ENCODE results near the gene DNAI2.

Gene DNAI2

GRCh38 chr17:74337834-74338500 is 63.9 kb downstream of the DNAI2 start:
- no peak for ATAC-seq
- TF ChIP-seq ZNF8 (CRISPR knock-in tag; IDR thresholded peaks at IDR 0.05) (no peak), ZNF565 (CRISPR knock-in tag; conservative IDR thresholded peaks at IDR 0.05; ENCODE audit: low read depth) (no peak), PPARA (CRISPR knock-in tag; IDR thresholded peaks at IDR 0.05; ENCODE audit: borderline replicate concordance) (no peak), POU6F1 (CRISPR knock-in tag; IDR thresholded peaks at IDR 0.05; ENCODE audit: borderline replicate concordance, low read depth) (no peak), ZC3H10 (CRISPR knock-in tag; IDR thresholded peaks at IDR 0.05) (no peak), OSR1 (CRISPR knock-in tag; IDR thresholded peaks at IDR 0.05) (no peak), TCF4 (CRISPR knock-in tag; IDR thresholded peaks at IDR 0.05; ENCODE audit: borderline replicate concordance) (no peak), ISL1 (CRISPR knock-in tag; IDR thresholded peaks at IDR 0.05) (no peak)

DNA sequence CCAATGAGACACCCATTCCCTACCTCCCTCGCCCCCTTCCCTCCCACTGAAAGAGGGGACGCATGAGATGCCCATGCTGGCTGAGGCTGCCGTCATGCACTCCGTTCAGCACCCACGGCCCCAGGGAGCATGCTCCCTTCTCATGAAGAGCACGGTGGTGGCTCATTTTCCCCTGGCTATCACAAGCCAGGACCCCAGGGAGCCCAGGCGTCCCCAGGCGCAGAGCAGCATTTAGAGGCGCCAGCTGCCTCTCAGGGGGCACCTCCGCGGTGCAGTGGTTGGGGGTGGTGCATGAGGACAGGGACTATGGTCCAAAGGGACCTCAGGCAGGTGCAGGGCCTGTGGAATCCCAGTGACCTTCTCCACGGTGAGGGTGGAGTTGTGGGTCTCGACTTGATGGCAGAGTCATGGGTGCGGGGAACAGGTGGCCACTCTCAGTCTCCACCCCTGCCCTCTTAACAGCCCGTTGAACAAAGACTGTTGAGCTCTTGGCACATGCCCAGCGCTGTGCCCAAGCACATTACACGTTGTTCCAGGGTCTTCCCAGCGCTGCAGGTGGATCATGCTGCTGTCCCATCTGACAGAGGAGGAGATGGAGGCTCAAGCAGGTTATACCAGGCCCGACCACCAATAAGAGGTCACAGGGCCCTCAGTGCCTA is 65.6 kb downstream of the DNAI2 start:
- TF ChIP-seq SNAI2 (CRISPR knock-in tag; IDR thresholded peaks at IDR 0.05) (no peak), OSR1 (CRISPR knock-in tag; IDR thresholded peaks at IDR 0.05) (no peak), ISL1 (CRISPR knock-in tag; IDR thresholded peaks at IDR 0.05) (no peak), TCF4 (CRISPR knock-in tag; IDR thresholded peaks at IDR 0.05; ENCODE audit: borderline replicate concordance) (no peak), CSDC2 (CRISPR knock-in tag; IDR thresholded peaks at IDR 0.05) (no peak), ZNF70 (CRISPR knock-in tag; IDR thresholded peaks at IDR 0.05) (no peak), ZFP30 (CRISPR knock-in tag; IDR thresholded peaks at IDR 0.05) (no peak), TOX (CRISPR knock-in tag; IDR thresholded peaks at IDR 0.05; ENCODE audit: borderline replicate concordance) (no peak), GLIS3 (CRISPR knock-in tag; IDR thresholded peaks at IDR 0.05) (no peak), ARNTL (CRISPR knock-in tag; IDR thresholded peaks at IDR 0.05; ENCODE audit: borderline replicate concordance, low read depth) (no peak), ZNF565 (CRISPR knock-in tag; conservative IDR thresholded peaks at IDR 0.05; ENCODE audit: low read depth) (no peak), ZNF8 (CRISPR knock-in tag; IDR thresholded peaks at IDR 0.05) (no peak), BACH2 (CRISPR knock-in tag; IDR thresholded peaks at IDR 0.05; ENCODE audit: borderline replicate concordance) (no peak)
- TF ChIP-seq, protein P1, sequence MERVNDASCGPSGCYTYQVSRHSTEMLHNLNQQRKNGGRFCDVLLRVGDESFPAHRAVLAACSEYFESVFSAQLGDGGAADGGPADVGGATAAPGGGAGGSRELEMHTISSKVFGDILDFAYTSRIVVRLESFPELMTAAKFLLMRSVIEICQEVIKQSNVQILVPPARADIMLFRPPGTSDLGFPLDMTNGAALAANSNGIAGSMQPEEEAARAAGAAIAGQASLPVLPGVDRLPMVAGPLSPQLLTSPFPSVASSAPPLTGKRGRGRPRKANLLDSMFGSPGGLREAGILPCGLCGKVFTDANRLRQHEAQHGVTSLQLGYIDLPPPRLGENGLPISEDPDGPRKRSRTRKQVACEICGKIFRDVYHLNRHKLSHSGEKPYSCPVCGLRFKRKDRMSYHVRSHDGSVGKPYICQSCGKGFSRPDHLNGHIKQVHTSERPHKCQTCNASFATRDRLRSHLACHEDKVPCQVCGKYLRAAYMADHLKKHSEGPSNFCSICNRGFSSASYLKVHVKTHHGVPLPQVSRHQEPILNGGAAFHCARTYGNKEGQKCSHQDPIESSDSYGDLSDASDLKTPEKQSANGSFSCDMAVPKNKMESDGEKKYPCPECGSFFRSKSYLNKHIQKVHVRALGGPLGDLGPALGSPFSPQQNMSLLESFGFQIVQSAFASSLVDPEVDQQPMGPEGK (CRISPR knock-in tag; IDR thresholded peaks at IDR 0.05; ENCODE audit: borderline replicate concordance): no peak
- TF ChIP-seq, protein P2, sequence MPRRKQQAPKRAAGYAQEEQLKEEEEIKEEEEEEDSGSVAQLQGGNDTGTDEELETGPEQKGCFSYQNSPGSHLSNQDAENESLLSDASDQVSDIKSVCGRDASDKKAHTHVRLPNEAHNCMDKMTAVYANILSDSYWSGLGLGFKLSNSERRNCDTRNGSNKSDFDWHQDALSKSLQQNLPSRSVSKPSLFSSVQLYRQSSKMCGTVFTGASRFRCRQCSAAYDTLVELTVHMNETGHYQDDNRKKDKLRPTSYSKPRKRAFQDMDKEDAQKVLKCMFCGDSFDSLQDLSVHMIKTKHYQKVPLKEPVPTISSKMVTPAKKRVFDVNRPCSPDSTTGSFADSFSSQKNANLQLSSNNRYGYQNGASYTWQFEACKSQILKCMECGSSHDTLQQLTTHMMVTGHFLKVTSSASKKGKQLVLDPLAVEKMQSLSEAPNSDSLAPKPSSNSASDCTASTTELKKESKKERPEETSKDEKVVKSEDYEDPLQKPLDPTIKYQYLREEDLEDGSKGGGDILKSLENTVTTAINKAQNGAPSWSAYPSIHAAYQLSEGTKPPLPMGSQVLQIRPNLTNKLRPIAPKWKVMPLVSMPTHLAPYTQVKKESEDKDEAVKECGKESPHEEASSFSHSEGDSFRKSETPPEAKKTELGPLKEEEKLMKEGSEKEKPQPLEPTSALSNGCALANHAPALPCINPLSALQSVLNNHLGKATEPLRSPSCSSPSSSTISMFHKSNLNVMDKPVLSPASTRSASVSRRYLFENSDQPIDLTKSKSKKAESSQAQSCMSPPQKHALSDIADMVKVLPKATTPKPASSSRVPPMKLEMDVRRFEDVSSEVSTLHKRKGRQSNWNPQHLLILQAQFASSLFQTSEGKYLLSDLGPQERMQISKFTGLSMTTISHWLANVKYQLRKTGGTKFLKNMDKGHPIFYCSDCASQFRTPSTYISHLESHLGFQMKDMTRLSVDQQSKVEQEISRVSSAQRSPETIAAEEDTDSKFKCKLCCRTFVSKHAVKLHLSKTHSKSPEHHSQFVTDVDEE (CRISPR knock-in tag; IDR thresholded peaks at IDR 0.05): no peak
- ATAC-seq: no peak

DNA sequence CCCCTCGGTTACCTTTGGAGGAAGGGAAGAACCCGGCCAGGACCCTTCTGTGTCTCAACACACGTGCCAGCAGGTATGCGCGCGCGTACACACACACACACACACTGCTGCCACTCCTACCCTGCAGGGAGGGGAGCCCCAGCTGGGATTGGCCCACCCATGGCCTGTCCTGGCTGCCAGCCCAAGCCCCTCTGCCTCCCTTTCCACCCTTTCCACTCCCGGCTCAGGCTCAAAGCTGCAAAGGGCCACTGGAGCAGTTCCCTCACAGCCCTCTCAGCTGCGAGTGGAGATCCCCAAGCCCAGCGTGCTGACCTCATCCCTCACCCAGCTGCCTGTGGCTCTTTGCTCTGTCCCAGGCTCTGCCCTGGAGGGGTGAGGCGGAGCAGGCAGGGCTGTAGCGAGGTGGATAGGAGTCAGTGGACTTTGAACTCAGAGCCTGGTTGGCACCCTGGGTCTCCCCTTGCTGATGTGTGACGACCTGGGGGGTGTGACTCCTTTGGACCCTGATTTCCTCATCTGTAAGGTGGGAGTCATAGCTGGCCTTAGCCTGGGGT is 66.5 kb downstream of the DNAI2 start:
- no peak for ATAC-seq
- TF ChIP-seq ISL1 (CRISPR knock-in tag; IDR thresholded peaks at IDR 0.05) (no peak), CSDC2 (CRISPR knock-in tag; IDR thresholded peaks at IDR 0.05) (no peak), ZFP3 (CRISPR knock-in tag; IDR thresholded peaks at IDR 0.05) (no peak), POU6F1 (CRISPR knock-in tag; IDR thresholded peaks at IDR 0.05; ENCODE audit: borderline replicate concordance, low read depth) (no peak), TOX (CRISPR knock-in tag; IDR thresholded peaks at IDR 0.05; ENCODE audit: borderline replicate concordance) (no peak), ZNF565 (CRISPR knock-in tag; conservative IDR thresholded peaks at IDR 0.05; ENCODE audit: low read depth) (no peak), BACH2 (CRISPR knock-in tag; IDR thresholded peaks at IDR 0.05; ENCODE audit: borderline replicate concordance) (no peak), ARNTL (CRISPR knock-in tag; IDR thresholded peaks at IDR 0.05; ENCODE audit: borderline replicate concordance, low read depth) (no peak), SNAI2 (CRISPR knock-in tag; IDR thresholded peaks at IDR 0.05) (no peak), RARB (CRISPR knock-in tag; IDR thresholded peaks at IDR 0.05) (no peak), CSRNP3 (CRISPR knock-in tag; IDR thresholded peaks at IDR 0.05) (no peak), GLIS3 (CRISPR knock-in tag; IDR thresholded peaks at IDR 0.05) (no peak), PPARA (CRISPR knock-in tag; IDR thresholded peaks at IDR 0.05; ENCODE audit: borderline replicate concordance) (no peak), ZNF8 (CRISPR knock-in tag; IDR thresholded peaks at IDR 0.05) (no peak), ESRRG (CRISPR knock-in tag; IDR thresholded peaks at IDR 0.05) (no peak)
- TF ChIP-seq, protein P2 (CRISPR knock-in tag; IDR thresholded peaks at IDR 0.05): no peak

All from SK-N-SH treated with all-trans-retinoic acid at 6 μM for 48 hours (cell line).